HG03439 (cell line): ENCODE measurements around the gene DCAF10.
"Not testable (repeated sequence)": the region's sequence is repeated elsewhere in the genome, so short reads cannot be mapped to it uniquely, and the experiment has no call there.

Experiments
- ATAC-seq: cut with Tn5 transposase; IDR thresholded peaks from one replicate; pipeline ENCODE4 v1.9.1; 2021; ENCODE audit warnings: mild to moderate bottlenecking, moderate library complexity; ENCODE audit not compliant: unreplicated experiment

The DCAF10 gene, protein sequence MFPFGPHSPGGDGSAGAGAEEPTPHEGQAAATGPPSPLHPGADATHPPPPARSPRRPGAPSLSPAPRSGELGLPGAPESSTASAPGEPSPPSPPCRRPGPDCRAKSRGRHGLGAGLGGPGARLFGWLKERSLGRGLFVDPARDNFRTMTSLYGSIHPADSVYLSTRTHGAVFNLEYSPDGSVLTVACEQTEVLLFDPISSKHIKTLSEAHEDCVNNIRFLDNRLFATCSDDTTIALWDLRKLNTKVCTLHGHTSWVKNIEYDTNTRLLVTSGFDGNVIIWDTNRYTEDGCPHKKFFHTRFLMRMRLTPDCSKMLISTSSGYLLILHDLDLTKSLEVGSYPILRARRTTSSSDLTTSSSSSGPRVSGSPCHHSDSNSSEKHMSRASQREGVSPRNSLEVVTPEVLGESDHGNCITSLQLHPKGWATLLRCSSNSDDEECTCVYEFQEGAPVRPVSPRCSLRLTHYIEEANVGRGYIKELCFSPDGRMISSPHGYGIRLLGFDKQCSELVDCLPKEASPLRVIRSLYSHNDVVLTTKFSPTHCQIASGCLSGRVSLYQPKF

DNA sequence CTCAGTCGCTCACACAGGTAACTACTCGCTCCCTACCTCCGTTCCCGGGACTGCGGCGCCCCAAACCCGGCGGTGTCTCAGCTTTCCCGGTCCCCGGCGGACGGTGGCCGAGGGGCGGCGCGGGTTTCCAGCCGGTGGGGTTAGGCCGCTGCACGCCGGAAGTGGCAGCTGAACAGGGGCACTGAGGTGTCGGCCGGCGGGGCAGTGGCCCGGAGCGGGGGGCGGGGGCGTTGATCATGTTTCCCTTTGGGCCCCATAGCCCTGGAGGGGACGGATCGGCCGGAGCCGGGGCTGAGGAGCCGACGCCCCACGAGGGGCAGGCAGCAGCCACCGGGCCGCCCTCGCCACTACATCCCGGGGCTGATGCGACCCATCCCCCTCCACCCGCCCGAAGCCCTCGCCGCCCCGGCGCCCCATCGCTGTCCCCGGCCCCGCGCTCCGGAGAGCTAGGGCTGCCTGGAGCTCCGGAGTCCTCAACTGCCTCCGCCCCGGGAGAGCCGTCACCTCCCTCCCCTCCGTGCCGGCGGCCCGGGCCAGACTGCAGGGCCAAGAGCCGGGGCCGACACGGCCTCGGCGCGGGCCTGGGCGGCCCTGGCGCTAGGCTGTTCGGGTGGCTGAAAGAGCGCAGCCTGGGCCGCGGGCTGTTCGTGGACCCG is at the start of gene DCAF10:
DCAF10 (plus strand) TSS at position 167 of the 656 bp plus-strand sequence; CDS start at position 237, 70 bp downstream.
- ATAC-seq = peak; percentile 77

DNA sequence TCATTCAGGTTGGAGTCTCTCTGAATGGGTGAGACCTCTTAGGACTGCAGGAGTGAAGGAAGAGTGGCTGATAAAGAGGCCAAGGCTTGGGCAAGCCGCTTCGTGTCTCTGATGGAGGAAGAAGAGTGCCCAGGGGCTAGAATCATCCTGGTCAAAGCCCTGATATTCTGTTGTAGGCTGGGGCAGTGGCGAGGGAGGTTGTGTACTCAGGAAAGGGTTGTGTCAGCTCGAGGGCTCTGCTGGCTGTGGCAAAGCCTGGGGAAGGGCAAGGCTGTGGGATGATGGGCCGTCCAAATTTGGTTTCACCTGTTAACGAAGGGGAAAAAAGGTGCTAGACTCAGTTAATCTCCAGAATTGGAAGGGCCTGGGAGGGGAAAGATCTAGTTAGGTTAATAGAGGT is 49.4 kb upstream of the DCAF10 start:
- no peak for ATAC-seq

DNA sequence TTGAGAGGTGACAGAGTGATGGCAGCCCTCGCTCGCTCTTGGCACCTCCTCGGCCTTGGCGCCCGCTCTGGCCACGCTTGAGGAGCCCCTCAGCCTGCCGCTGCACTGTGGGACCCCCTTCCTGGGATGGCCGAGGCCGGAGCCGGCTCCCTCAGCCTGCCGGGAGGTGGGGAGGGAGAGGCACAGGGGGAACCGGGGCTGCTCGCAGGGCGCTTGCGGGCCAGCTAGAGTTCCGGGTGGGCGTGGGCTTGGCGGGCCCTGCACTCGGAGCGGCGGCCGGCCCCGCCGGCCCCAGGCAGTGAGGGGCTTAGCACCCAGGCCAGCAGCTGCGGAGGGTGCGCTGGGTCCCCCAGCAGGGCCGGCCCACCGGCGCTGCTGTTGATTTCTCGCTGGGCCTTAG is 48.9 kb upstream of the DCAF10 start:
- not testable (repeated sequence) for ATAC-seq

DNA sequence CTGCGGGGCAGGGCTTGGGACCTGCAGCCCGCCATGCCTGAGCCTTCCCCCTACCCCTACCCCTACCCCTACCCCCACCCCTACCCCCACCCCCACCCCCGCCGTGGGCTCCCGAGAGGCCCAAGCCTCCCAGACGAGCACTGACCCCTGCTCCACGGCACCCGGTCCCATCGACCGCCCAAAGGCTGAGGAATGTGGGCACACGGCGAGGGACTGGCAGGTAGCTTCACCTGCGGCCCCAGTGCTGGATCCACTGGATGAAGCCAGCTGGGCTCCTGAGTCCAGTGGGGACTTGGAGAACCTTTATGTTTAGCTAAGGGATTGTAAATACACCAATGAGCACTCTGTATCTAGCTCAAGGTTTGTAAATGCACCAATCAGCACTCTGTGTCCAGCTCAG is 48.5 kb upstream of the DCAF10 start:
- ATAC-seq = not testable (repeated sequence)

DNA sequence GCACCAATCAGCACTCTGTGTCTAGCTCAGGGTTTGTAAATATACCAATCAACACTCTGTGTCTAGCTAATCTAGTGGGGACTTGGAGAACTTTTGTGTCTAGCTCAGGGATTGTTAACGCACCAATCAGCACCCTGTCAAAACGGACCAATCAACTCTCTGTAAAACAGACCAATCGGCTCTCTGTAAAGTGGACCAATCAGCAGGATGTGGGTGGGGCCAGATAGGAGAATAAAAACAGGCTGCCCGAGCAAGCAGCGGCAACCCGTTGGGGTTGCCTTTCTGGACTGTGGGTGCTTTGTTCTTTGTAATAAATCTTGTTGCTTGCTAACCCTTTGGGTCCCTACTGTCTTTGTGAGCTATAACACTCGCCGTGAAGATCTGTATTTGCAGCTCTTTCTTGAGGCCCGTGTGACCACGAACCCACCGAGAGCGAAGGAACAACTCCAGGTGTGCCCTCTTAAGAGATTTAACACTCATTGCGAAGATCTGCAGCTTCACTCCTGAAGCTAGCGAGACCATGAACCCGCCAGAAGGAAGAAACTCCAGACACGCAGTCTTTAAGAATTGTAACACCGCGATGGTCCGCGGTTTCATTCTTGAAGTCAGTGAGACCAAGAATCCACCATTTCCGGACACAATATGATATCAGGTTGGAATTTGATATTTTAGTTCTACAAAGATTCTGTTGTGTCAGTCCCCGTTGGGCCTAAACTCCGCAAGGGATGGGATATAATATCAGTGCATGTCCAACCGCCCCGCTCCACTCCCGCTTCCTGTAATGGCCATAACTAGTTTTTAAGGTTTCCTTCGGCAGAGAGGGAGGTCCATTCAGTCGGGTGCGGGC is 47.7 kb upstream of the DCAF10 start:
- no peak for ATAC-seq

DNA sequence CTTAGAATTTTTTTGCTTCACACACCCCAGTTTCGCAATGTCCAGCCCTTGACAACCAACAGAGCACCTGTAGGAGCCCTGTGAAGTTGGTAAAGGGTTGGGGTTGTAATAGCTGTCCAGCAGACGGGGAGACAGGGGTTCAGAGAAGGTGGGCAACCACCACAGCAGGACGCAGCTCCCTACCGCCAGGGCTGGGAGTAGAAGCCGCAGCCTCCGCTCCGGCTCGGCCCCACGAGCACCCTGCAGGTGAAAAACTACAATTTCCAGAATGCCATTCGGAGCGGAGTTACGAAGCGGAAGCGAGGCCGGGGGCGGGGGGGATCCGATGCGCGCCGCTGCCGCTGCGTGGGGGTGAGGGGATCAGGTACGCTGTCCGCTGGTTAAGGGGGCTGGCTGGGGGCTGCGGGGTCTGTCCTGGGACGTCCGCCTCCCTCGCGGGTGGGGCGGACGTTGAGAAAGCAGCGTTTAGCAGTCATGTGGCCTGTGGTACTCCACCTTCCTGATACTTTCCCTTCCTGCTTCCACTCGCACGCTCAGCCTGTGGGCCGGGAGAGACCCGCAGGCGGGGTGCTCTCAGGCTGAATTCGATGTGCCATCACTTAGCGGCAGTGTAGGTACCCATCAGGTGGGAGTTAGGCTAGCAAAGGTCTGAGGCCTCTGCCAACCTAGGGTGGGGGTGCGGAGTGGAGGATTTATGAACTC is 47.0 kb upstream of the DCAF10 start, which contains the start of gene TRMT10B:
TRMT10B (plus strand) TSS at position 317 of the 702 bp plus-strand sequence. CDS start 8,127 bp downstream, outside the sequence.
- ATAC-seq = peak; percentile 88

DNA sequence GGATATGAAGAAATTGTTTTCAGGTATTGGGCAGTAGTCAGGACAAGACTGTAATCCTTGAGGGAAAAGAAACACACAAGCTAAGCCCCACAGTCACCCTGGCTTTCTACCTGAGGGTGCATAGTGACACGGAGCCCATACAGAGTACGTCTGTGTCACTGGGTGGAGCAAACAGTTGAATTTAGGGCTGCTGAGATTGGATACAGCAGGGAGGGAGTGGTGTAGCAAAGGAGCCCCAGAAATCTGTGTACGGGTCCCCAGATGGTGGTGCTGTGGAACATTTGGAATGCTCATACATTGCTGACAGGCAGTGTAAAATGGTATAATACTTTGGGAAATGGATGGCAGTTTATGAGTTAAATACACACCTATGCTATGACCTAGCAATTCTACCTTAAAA is 41.9 kb upstream of the DCAF10 start:
- ATAC-seq = no peak

DNA sequence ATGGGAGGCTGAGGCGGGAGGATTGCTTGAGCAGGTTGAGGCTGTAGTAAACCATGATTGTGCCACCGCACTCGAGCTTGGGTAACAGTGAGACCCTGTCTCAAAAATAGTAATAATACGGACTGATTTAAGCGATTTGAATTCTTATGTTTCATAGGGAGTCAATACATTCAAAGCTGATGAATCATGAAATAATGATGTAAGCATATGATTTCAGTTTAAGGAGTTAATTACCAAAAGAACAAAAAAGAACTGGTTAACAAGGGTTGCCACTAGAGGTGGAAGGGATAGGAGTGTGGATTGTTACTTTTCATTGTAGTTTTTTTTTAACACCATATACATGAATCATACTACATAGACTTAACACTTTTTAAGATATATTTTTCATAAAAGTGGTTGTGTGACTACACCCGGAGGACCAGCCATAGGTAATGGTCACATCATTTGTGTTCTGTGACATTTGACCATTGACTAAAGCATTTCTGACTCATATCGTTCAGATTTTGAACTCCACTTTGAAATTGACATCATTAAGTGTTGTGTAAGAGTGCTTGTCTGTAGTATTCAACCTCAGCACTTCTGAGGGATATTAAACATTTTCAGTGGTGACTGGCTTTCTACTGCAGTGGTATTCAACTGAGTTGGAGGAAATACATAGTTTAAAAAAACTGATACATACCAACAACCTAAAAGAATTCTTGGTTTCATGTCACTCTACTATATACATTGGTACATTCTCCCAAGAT is 40.0 kb upstream of the DCAF10 start:
- ATAC-seq = no peak

DNA sequence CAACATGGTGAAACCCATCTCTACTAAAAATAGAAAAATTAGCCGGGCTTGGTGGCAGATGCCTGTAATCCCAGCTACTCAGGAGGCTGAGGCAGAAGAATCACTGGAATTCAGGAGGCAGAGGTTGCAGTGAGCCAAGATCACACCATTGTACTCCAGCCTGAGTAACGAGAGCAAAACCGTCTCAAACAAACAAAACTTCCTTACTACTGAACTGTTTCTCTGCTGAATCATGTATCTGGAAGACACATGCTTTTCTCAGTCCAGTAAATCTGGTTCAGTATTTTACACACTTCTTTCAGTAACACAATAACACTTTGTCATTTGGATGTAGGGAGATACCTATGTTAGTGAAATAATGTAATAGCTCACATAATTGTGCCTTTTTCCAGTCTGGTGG is 39.1 kb upstream of the DCAF10 start:
- no peak for ATAC-seq

DNA sequence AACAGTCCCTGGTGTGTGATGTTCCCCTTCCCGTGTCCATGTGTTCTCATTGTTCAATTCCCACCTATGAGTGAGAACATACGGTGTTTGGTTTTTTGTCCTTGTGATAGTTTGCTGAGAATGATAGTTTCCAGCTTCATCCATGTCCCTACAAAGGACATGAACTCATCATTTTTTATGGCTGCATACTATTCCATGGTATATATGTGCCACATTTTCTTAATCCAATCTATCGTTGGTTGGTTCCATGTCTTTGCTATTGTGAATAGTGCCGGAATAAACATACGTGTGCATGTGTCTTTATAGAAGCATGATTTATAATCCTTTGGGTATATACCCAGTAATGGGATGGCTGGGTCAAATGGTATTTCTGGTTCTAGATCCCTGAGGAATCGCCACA is 35.3 kb upstream of the DCAF10 start:
- not testable (repeated sequence) for ATAC-seq

DNA sequence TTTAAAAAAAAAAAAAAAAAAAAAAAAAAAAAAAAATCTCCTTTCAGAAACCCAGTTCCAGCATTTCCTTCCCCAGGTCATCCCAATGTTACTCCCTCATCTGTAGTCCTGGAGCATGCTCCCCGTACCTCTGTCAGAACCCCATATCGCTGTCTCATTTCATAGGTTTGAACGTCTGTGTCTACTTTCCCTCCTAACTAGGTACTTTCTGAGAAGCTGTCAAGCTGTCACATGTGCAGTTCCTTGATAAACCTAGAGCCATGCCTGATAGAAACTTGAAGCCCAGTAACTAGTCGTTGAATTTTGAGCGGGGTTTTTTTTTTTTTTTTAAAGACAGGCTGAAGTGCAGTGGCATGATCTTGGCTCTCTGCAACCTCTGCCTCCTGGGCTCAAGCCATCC is 31.3 kb upstream of the DCAF10 start:
- no peak for ATAC-seq

DNA sequence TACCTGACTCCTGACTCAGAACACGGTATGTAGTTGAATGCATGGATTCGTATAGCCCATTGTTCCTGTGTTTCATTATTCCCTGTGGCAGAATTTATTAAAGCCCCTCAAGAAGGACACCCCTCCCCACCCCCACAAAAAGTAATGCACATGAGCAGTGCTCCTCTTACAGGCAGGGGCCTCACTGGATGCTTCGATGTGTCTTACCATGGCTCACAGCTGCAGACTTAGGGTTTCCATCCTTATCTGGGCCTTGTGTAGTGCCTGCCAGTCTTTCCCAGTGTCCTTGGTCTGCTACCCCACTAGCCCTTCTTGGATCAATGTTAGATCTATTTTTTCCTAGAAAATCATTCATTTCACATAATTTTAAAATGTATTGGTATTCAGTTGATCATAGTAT is 30.6 kb upstream of the DCAF10 start:
- no peak for ATAC-seq

DNA sequence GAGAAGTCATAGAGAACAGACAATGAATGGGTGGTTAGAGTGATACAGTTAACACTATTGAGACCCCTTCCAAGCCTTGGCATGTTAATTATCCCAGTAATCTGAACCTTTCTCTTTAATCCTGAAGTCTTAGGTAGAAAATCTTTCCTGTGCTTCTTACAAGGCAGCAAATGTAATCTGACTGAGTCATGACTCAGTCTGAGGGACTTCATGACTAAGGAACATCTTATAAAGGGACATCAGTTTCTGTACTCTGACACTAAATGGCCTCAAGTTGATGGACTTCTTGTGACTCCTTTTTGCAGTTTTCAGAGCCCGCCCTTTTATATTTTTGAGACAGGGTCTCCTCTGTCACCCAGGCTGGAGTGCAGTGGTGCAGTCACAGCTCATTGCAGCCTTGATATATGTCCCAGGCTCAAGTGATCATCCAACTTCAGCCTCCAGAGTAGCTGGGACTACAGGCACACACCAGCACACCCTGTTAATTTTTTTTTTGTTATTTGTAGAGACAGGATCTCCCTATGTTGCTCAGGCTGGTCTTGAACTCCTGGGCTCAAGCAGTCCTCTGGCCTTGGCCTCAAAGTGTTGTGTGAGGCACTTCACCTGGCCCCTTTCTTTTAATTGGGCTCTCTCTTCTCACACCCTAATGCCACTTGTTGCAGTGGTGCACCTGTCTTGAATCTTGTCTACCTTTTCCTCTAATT is 25.2 kb upstream of the DCAF10 start:
- no peak for ATAC-seq

DNA sequence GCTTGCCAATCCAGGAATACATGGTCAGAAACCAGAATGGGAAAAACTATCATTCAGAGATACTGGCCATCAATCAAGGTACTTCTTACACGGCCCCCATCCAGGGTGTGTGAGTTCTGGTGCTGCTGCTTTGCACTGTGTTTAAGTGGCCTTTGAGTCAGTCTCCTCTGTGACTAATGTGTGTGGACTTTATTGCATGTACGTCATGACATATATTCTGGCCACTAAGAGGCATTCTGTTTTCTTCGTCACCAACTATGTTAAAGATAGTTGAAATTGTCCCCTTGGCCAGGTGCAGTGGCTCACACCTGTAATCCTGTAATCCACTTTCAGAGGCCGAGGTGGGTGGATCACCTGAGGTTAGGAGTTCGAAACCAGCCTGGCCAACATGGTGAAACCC is 24.3 kb upstream of the DCAF10 start:
- ATAC-seq = no peak

DNA sequence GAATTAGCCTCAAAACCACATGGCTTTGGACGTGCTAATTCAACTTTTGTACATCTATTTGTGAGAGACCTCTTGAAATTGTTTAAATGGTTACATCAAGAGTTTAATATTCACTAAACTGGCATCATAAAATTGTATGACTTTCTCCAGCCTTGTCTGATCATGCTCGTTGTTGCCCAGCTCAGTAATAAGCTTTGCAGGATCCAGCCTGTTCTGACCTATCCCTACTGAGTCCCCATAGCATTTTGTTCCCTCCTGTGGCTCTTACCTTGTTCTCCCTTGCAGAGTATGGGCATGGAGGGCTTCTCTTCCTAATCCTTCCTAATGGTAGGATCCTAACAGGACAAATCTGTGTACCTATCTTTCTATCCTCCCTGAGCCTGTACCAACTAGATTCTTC is 22.1 kb upstream of the DCAF10 start:
- no peak for ATAC-seq

DNA sequence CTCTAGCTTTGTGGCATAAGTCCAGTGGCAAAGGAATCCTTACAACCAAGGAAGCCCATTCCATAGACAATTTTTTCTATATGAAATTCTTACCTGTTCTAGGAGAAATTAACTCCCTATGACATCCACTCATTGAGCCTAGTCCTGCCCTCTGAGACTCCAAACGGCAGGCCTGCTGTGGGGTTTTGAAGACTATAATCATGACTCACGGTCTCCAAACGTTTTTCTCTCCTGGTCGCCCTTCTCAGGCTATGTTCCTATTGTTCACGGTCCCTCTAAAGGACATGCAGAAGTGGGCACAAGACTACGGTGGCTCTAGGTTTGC is 16.3 kb upstream of the DCAF10 start:
- no peak for ATAC-seq

DNA sequence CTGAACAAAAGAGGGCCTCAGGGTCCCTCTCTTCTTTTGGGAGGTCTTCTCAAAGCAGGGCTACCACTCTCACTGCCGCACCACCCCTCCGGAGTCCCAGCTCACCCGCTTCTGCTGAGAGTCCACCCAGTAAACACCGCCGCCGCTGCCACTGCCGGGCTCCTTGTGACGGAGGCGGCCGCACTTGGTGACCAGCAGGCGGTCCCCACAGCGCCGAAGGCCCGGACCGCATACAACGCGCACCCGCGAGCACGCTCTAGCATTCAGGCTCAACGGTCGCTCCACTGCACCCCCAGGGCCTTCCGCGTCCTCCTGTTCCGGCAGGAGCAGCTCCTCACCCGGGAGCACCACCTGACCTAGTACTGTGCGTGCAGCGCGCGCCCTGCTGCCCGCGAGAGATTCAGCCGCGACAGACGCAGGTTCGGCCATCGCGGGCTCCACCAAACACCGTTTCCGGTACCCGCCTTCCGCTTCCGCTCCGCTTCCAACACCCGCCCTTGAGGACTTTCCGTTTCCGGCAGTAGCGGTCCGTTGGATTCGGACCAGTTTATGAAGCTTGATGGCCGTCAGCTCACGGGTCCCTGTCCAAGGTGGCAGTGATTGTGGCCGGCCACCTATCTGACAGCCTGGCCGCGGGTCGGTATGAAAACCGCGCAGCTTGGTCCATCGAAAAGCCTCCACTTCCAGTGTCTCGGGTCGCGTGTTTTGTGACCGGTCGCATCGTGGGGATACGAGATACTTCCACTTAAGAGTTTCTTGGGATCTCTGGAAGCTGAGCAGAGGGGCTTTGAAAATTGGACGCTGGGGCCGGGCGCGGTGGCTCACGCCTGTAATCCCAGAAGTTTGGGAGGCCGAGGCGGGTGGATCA is 15.7 kb upstream of the DCAF10 start, which contains the start of gene EXOSC3:
EXOSC3 (minus strand) TSS at position 449 of the 868 bp plus-strand sequence; CDS start at position 429, 20 bp downstream.
- peak; percentile 92 for ATAC-seq

DNA sequence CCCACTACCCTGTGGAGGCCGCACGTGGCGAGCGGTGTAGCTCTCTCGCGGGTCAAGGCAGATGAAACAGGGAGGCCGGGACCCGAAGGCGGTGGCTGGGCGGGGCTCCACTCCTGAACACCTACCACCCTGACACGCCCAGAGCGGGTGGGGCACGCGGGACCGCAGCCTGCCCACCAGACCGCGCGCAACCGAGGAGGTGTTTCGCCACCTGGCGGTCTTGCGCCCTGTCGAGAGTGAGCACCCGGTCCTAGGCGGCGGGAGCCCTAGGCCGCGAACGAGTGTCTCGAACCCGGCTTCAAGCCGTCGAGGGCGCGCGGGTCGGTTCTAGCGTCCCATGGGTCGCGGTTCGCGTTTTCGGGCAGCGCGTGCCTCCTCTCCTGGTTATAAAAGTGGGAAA is 13.5 kb upstream of the DCAF10 start:
- no peak for ATAC-seq
